Measurements from ENCODE around the gene CLTA. TPM values are rescaled to one million over a fixed set of nuclear protein-coding genes. Genes with fewer than 3 reads are reported as not detected.

CLTA gene
- total RNA-seq, 2 experiments from 2014 or later = 32.0 to 32.8 TPM

- Mint-ChIP-seq H3K4me3 (peak overlapping the region; percentile 87), H3K9me3 (peaks cover 3% of the 10 kb centered on the region), H3K36me3 (ENCODE audit: low read depth) (peaks cover 56% of the 10 kb centered on the region), H3K4me1 (ENCODE audit: low read depth) (peaks cover 67% of the 10 kb centered on the region), H3K27ac (peak overlapping the region; percentile 98), H3K27me3 (no peaks in the 10 kb centered on the region)
- TF ChIP-seq, protein P1, sequence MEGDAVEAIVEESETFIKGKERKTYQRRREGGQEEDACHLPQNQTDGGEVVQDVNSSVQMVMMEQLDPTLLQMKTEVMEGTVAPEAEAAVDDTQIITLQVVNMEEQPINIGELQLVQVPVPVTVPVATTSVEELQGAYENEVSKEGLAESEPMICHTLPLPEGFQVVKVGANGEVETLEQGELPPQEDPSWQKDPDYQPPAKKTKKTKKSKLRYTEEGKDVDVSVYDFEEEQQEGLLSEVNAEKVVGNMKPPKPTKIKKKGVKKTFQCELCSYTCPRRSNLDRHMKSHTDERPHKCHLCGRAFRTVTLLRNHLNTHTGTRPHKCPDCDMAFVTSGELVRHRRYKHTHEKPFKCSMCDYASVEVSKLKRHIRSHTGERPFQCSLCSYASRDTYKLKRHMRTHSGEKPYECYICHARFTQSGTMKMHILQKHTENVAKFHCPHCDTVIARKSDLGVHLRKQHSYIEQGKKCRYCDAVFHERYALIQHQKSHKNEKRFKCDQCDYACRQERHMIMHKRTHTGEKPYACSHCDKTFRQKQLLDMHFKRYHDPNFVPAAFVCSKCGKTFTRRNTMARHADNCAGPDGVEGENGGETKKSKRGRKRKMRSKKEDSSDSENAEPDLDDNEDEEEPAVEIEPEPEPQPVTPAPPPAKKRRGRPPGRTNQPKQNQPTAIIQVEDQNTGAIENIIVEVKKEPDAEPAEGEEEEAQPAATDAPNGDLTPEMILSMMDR (IDR thresholded peaks at IDR 0.05) = no peak
- ChIA-PET POLR2A (interaction anchor here (0.9 to 3.4 kb wide), 6 partner anchors 9 to 48 kb away, joined by 4 to 20 read pairs (median 11); partner anchors contain the start of genes CLTA and GLIPR2), CTCF (interaction anchor here (1.0 to 4.6 kb wide), 6 partner anchors 15 to 48 kb away, joined by 3 to 15 read pairs (median 6); partner anchors contain the start of genes CLTA and GLIPR2)
- ATAC-seq (ENCODE audit: poor library complexity) (peak; percentile 95), DNase-seq (peak; percentile 73 to 96 (median 84))
- peaks cover 0 to 2% of the 10 kb centered on the region in 2 experiments for H3K9me3 ChIP-seq (ENCODE audit: control insufficient read depth in 1 of 2, insufficient read depth in 1 of 2, low read length in 2 of 2)
- H3K4me3 ChIP-seq (ENCODE audit: low read length) = peak overlapping the region; percentile 43
- H3K4me1 ChIP-seq (ENCODE audit: insufficient read depth, low read length) = peaks cover 82% of the 10 kb centered on the region
- peaks cover 31% of the 10 kb centered on the region for H3K36me3 ChIP-seq (ENCODE audit: insufficient read depth, low read length)
- no peaks in the 10 kb centered on the region for H3K27me3 ChIP-seq (ENCODE audit: control insufficient read depth in 1 of 2, insufficient read depth in 2 of 2, low read length in 2 of 2)
- H3K27ac ChIP-seq (ENCODE audit: low read depth in 1 of 2, low read length in 2 of 2) = peak overlapping the region; percentile 90 to 96
- intact Hi-C loops (cut with DNase I, micrococcal nuclease) = loop anchor here in 1 of 2 experiments (1.0 to 5.0 kb wide), 2 partner anchors 15 to 1774 kb away; partner anchors contain the start of genes GLIPR2 and MYORG
Measured at GRCh38 chr9:36151316-36152210, 39.2 kb upstream of the CLTA start.

DNA sequence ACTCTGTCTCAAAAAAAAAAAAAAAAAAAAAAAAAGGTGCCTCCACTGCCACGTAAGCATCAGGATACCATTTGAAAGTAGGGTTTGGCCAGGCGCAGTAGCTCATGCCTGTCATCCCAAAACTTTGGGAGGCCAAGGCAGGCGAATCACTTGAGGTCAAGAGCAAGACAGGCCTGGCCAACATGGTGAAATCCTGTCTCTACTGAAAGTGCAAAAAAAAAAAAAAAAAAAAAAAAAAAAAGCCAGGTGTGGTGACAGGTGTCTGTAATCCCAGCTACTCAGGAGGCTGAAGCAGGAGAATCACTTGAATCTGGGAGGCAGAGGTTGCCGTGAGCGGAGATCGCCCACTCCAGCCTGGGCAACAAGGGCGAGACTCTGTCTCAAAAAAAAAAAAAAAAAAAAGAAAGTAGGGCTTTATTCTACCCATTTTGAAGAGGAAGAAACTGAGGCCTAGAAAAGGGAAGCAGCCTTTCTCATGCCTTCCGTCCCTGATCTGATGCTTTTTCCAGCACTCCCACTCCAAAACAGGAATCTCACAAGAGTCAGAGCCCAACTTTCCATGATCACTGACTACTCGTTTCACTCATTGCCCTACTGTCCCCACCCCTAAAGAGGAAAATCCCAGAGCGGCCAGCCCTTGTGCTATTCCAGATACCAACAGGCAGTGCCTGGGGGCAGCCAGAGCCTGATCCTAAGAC is 37.8 kb upstream of the CLTA start:
- no peak overlapping the region for H3K4me3 ChIP-seq (ENCODE audit: low read length)
- TF ChIP-seq, protein P1 (IDR thresholded peaks at IDR 0.05) = no peak
- ChIA-PET CTCF (interaction anchor here (0.6 to 4.6 kb wide), 4 partner anchors 8 to 50 kb away, joined by 3 to 15 read pairs (median 6); partner anchors contain the start of gene CLTA), POLR2A (interaction anchor here (0.9 to 3.4 kb wide), 6 partner anchors 11 to 50 kb away, joined by 4 to 20 read pairs (median 11); partner anchors contain the start of genes CLTA and GLIPR2)
- ATAC-seq (ENCODE audit: poor library complexity) (no peak), DNase-seq (no peak)
- Mint-ChIP-seq H3K27me3 (no peaks in the 10 kb centered on the region), H3K27ac (peak overlapping the region; percentile 84), H3K4me3 (peak overlapping the region; percentile 42), H3K4me1 (ENCODE audit: low read depth) (peaks cover 55% of the 10 kb centered on the region), H3K9me3 (no peaks in the 10 kb centered on the region), H3K36me3 (ENCODE audit: low read depth) (peaks cover 46% of the 10 kb centered on the region)
- H3K4me1 ChIP-seq (ENCODE audit: insufficient read depth, low read length) = peaks cover 69% of the 10 kb centered on the region
- H3K36me3 ChIP-seq (ENCODE audit: insufficient read depth, low read length) = peaks cover 33% of the 10 kb centered on the region
- H3K9me3 ChIP-seq (ENCODE audit: control insufficient read depth in 1 of 2, insufficient read depth in 1 of 2, low read length in 2 of 2) = no peaks in the 10 kb centered on the region
- no peak overlapping the region for H3K27ac ChIP-seq (ENCODE audit: low read depth in 1 of 2, low read length in 2 of 2)
- intact Hi-C loops (cut with DNase I, micrococcal nuclease) = loop anchor here in 1 of 2 experiments (5.0 kb wide), 1 partner anchor 1776 kb away; the partner anchor contains the start of gene MYORG
- no peaks in the 10 kb centered on the region for H3K27me3 ChIP-seq (ENCODE audit: control insufficient read depth in 1 of 2, insufficient read depth in 2 of 2, low read length in 2 of 2)

DNA sequence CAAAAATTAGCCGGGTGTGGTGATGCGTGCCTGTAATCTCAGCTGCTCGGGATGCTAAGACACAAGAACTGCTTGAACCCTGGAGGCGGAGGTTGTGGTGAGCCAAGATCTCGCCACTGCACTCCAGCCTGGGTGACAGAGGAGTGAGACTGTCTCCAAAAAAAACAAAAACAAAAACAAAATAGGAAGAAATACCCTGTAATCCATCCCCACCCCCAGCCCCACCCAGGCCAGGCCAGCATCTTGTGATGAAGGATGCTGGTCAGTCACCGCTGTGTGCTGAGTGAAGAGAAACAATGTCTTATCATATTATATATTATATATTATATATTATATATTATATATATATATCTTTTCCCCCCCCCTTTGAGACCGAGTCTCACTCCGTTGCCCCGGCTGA is 37.0 kb upstream of the CLTA start:
- ChIA-PET CTCF (no interaction called here), POLR2A (no interaction called here)
- TF ChIP-seq, protein P1 (IDR thresholded peaks at IDR 0.05) = no peak
- peaks cover 34% of the 10 kb centered on the region for H3K36me3 ChIP-seq (ENCODE audit: insufficient read depth, low read length)
- no peaks in the 10 kb centered on the region for H3K27me3 ChIP-seq (ENCODE audit: control insufficient read depth in 1 of 2, insufficient read depth in 2 of 2, low read length in 2 of 2)
- peaks cover 60% of the 10 kb centered on the region for H3K4me1 ChIP-seq (ENCODE audit: insufficient read depth, low read length)
- H3K9me3 ChIP-seq (ENCODE audit: control insufficient read depth in 1 of 2, insufficient read depth in 1 of 2, low read length in 2 of 2) = no peaks in the 10 kb centered on the region
- no peak overlapping the region for H3K4me3 ChIP-seq (ENCODE audit: low read length)
- intact Hi-C loops (cut with DNase I, micrococcal nuclease) = loop anchor here in 1 of 2 experiments (5.0 kb wide), 1 partner anchor 1776 kb away; the partner anchor contains the start of gene MYORG
- Mint-ChIP-seq H3K36me3 (ENCODE audit: low read depth) (peaks cover 46% of the 10 kb centered on the region), H3K4me1 (ENCODE audit: low read depth) (peaks cover 51% of the 10 kb centered on the region), H3K27me3 (no peaks in the 10 kb centered on the region), H3K9me3 (no peaks in the 10 kb centered on the region), H3K4me3 (peak overlapping the region; percentile 14), H3K27ac (peak overlapping the region; percentile 84)
- H3K27ac ChIP-seq (ENCODE audit: low read depth in 1 of 2, low read length in 2 of 2) = no peak overlapping the region
- ATAC-seq (ENCODE audit: poor library complexity) (no peak), DNase-seq (no peak)

All from CD4-positive, alpha-beta T cell (primary cell).